ENCODE results near the gene MKRN1. TPM values are rescaled to one million over a fixed set of nuclear protein-coding genes. Genes with fewer than 3 reads are reported as not detected.

The MKRN1 gene
- total RNA-seq, 2 experiments from 2014 or later = 97.2 to 105 TPM

- peaks cover 10% of the 10 kb centered on the region for H3K4me1 Mint-ChIP-seq
- POLR2A ChIA-PET = no interaction called here
- peaks cover 1% of the 10 kb centered on the region for H3K9me3 Mint-ChIP-seq
- H3K4me3 Mint-ChIP-seq = no peak overlapping the region
- no peak overlapping the region for H3K27ac Mint-ChIP-seq
- no peaks in the 10 kb centered on the region for H3K27me3 Mint-ChIP-seq
- no peak for ATAC-seq (ENCODE audit: low read depth)
- no peak for DNase-seq
- H3K36me3 Mint-ChIP-seq = peaks cover 15% of the 10 kb centered on the region
These were observed 63.9 kb downstream of the MKRN1 start for GRCh38 chr7:140415361-140415760.

GRCh38 chr7:140404565-140405065 lies 74.7 kb downstream of the MKRN1 start:
- H3K4me1 Mint-ChIP-seq = peaks cover 20% of the 10 kb centered on the region
- peaks cover 16% of the 10 kb centered on the region for H3K36me3 Mint-ChIP-seq
- peak overlapping the region; percentile 96 for H3K4me3 Mint-ChIP-seq
- no peaks in the 10 kb centered on the region for H3K27me3 Mint-ChIP-seq
- DNase-seq = no peak
- no peaks in the 10 kb centered on the region for H3K9me3 Mint-ChIP-seq
- ATAC-seq (ENCODE audit: low read depth) = no peak
- POLR2A ChIA-PET = interaction anchor here (1.0 to 1.4 kb wide), 3 partner anchors 12 to 342 kb away, joined by 3 to 10 read pairs (median 6); partner anchors contain the start of gene PARP12
- H3K27ac Mint-ChIP-seq = peak overlapping the region; percentile 99

DNA sequence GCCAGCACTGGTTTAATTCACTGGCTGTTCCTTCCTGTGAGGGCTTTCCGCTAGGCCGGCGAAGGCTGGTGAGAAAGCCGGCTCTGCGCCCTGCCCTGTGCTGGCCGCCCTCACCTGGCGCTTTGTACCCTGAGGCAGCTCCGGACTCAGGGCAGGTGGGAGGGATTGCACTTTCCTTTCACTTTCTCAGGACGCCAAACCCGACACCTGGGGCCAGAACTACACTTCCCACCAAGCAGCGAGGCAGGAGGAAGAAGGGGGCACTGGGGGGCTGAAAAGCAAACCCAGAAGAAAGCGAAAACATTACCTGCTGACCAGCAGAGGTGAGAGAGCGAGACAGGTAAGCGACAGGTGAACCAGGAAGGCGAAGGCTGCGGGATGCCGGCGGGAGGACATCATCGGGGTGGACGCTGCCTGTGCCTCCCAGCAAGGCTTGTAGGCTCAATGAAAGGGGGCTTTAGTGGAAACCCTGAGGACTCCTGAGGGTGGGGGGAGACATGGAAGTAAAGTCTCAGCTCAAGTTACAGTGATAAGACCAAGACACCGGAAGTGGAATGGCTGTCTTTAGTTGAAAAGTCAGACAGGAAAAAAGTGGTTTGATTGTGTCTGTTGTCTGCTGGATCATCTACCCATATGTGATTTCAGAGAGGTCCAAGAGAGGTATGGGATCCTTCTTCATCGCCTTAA lies 75.3 kb downstream of the MKRN1 start, which contains the start of gene RAB19:
Gene RAB19, plus strand, starts transcription at position 181 of the 687 bp plus-strand sequence. CDS start 3,589 bp downstream, outside the sequence.
- H3K4me1 Mint-ChIP-seq = peaks cover 20% of the 10 kb centered on the region
- no peaks in the 10 kb centered on the region for H3K27me3 Mint-ChIP-seq
- peak within 1 kb of the TSS; percentile 99 for H3K27ac Mint-ChIP-seq
- ATAC-seq (ENCODE audit: low read depth) (peak; percentile 92), DNase-seq (peak; percentile 68)
- POLR2A ChIA-PET = interaction anchor here (0.6 to 1.4 kb wide), 6 partner anchors 13 to 611 kb away, joined by 3 to 10 read pairs (median 3); partner anchors contain the start of genes MRPS33 and PARP12
- H3K9me3 Mint-ChIP-seq = no peaks in the 10 kb centered on the region
- H3K4me3 Mint-ChIP-seq = peak within 1 kb of the TSS; percentile 96
- H3K36me3 Mint-ChIP-seq = peaks cover 16% of the 10 kb centered on the region

Other genes starting within 250 kb of the MKRN1 start
- gene SLC37A3, start 81.0 kb downstream of the MKRN1 start, total RNA-seq = 10 to 100 TPM; 33.6 to 37.7 TPM
- gene RAB19, start 75.4 kb downstream of the MKRN1 start, total RNA-seq = 1 to 10 TPM; 8.1 to 9.1 TPM
- not detected for gene DENND2A, start 161.3 kb upstream of the MKRN1 start, total RNA-seq
- gene ADCK2, start 193.4 kb upstream of the MKRN1 start, total RNA-seq = 10 to 100 TPM; 23.5 to 24.5 TPM
- gene NDUFB2, start 217.2 kb upstream of the MKRN1 start, total RNA-seq = 100 to 1,000 TPM; 138 to 157 TPM

All from activated naive CD8-positive, alpha-beta T cell treated with anti-CD3 and anti-CD28 coated beads, Interleukin-2, amount 10 ng/mL, durations not matched to agents 7 days and 5 days (primary cell).